H1 (cell line): ENCODE results near the gene CARD14. TPM values are rescaled to one million over a fixed set of nuclear protein-coding genes. Genes with fewer than 3 reads are reported as not detected.

Experiments
- CTCF ChIA-PET: fragments of 300-600 bp; sonication (Branson Sonifier 250); formaldehyde crosslinking; loops from one replicate; lab custom pipeline; 2021; ENCODE audit not compliant: partially characterized antibody; lab: Charles Lee
- POLR2A ChIA-PET: fragments of 300-600 bp; sonication (Branson Sonifier 250); formaldehyde crosslinking; loops from one replicate; lab custom pipeline; 2021; ENCODE audit warnings: inconsistent platforms; ENCODE audit not compliant: partially characterized antibody; lab: Charles Lee
- DNase-seq, 2 experiments: peaks; one replicate each; pipeline versions ENCODE4 v3.0.0 to v3.0.0-alpha.2; 2010 to 2022; ENCODE audit warnings: low spot score in 2 of 2, low read depth in 1 of 2, mixed read lengths in 1 of 2
- FAIRE-seq: peaks from 2 replicates; lab custom pipeline; 2011; peaks lifted over from hg19 to GRCh38; lab: Jason Lieb, UNC
- H2AFZ ChIP-seq: 2 replicates; pipeline ENCODE4 v1.8.1; 2012; ENCODE audit warnings: low read length, inconsistent platforms
- H2AK5ac ChIP-seq: 2 replicates; pipeline ENCODE4 v1.6.1; 2013; ENCODE audit warnings: low read depth, low read length
- H2BK120ac ChIP-seq: replicated peaks from 2 replicates; pipeline ENCODE3; 2013; ENCODE audit warnings: low read depth, low read length, inconsistent platforms
- H2BK12ac ChIP-seq: 2 replicates; pipeline ENCODE4 v1.6.1; 2013; ENCODE audit warnings: low read depth, low read length
- H2BK15ac ChIP-seq: 2 replicates; pipeline ENCODE4 v1.6.1; 2013; ENCODE audit warnings: low read length
- H2BK20ac ChIP-seq: 2 replicates; pipeline ENCODE4 v1.6.1; 2013; ENCODE audit warnings: low read length
- H2BK5ac ChIP-seq: 2 replicates; pipeline ENCODE4 v1.6.1; 2013; ENCODE audit warnings: low read depth, low read length
- H3K14ac ChIP-seq: 2 replicates; pipeline ENCODE4 v1.6.1; 2013; ENCODE audit warnings: inconsistent platforms; ENCODE audit not compliant: insufficient read length
- H3K18ac ChIP-seq: 2 replicates; pipeline ENCODE4 v1.6.1; 2013; ENCODE audit warnings: low read length; ENCODE audit errors: extremely low read depth
- H3K23ac ChIP-seq: 2 replicates; pipeline ENCODE4 v1.6.1; 2013; ENCODE audit warnings: inconsistent platforms; ENCODE audit not compliant: insufficient read length
- H3K23me2 ChIP-seq: 2 replicates; pipeline ENCODE4 v1.6.1; 2013; ENCODE audit warnings: low read depth, low read length
- H3K27ac ChIP-seq: 2 replicates; pipeline ENCODE4 v1.6.1; 2011; ENCODE audit warnings: low read depth, low read length, inconsistent platforms
- H3K27me3 ChIP-seq, 4 experiments: replicated peaks in 1 of 4; 1 replicate in 1 of 4; 2 replicates in 3 of 4; pipeline versions ENCODE4 v1.6.1 to v1.8.1; 2011 to 2013; ENCODE audit warnings: low read length in 3 of 4, mild to moderate bottlenecking in 3 of 4, inconsistent platforms in 2 of 4, mixed read lengths in 2 of 4, moderate library complexity in 1 of 4; ENCODE audit not compliant: control insufficient read depth in 3 of 4, insufficient read depth in 3 of 4; ENCODE audit errors: extremely low read depth in 1 of 4
- H3K36me3 ChIP-seq, 4 experiments: 2 replicates each; pipeline versions ENCODE4 v1.6.1 to v1.8.1; 2011 to 2013; ENCODE audit warnings: mild to moderate bottlenecking in 4 of 4, low read length in 3 of 4, moderate library complexity in 2 of 4, control low read depth in 1 of 4, inconsistent platforms in 1 of 4; ENCODE audit not compliant: insufficient read depth in 4 of 4, control insufficient read depth in 2 of 4
- H3K4ac ChIP-seq: replicated peaks from 2 replicates; pipeline ENCODE3; 2013; ENCODE audit warnings: low read length, low read depth, mixed read lengths, inconsistent platforms; ENCODE audit not compliant: insufficient read length
- H3K4me1 ChIP-seq, 4 experiments: replicated peaks in 1 of 4; 1 replicate in 1 of 4; 2 replicates in 3 of 4; pipeline versions ENCODE4 v1.6.1 to v1.8.1; 2011 to 2013; ENCODE audit warnings: low read length in 3 of 4, inconsistent platforms in 2 of 4, mixed read lengths in 1 of 4; ENCODE audit not compliant: insufficient read depth in 4 of 4, control insufficient read depth in 3 of 4
- H3K4me2 ChIP-seq, 2 experiments: 2 replicates each; pipeline versions ENCODE4 v1.6.1 to v1.8.1; 2011 to 2013; ENCODE audit warnings: low read depth in 2 of 2, low read length in 2 of 2, control low read depth in 1 of 2, inconsistent platforms in 1 of 2, mild to moderate bottlenecking in 1 of 2; ENCODE audit not compliant: insufficient read depth in 1 of 2
- H3K4me3 ChIP-seq, 4 experiments: fragments of 200-600, 300-600 bp in 1 of 4; sonication (generic), shearing (Covaris generic), sonication (Bioruptor Twin) in 1 of 4; 2 replicates each; pipeline versions ENCODE4 v1.5.1 to v1.8.1; 2011 to 2016; ENCODE audit warnings: low read length in 4 of 4, low read depth in 3 of 4, control low read depth in 2 of 4, inconsistent platforms in 2 of 4, mild to moderate bottlenecking in 2 of 4, mixed read lengths in 1 of 4, moderate library complexity in 1 of 4; ENCODE audit not compliant: insufficient read depth in 2 of 4; ENCODE audit errors: extremely low read depth in 1 of 4
- H3K56ac ChIP-seq: replicated peaks from 2 replicates; pipeline ENCODE3; 2013; ENCODE audit warnings: low read depth, mild to moderate bottlenecking, mixed read lengths, low read length, inconsistent platforms; ENCODE audit not compliant: insufficient read length
- H3K79me1 ChIP-seq: 2 replicates; pipeline ENCODE4 v1.6.1; 2013; ENCODE audit warnings: low read depth, low read length, control low read depth
- H3K79me2 ChIP-seq, 2 experiments: 2 replicates each; pipeline versions ENCODE4 v1.6.1 to v1.8.1; 2012 to 2013; ENCODE audit warnings: low read length in 2 of 2, mild to moderate bottlenecking in 2 of 2, inconsistent platforms in 1 of 2; ENCODE audit not compliant: insufficient read depth in 2 of 2, control insufficient read depth in 1 of 2
- H3K9ac ChIP-seq, 4 experiments: replicated peaks in 1 of 4; 1 replicate in 1 of 4; 2 replicates in 3 of 4; pipeline versions ENCODE4 v1.6.1 to v1.8.1; 2011 to 2013; ENCODE audit warnings: low read depth in 3 of 4, low read length in 3 of 4, control low read depth in 2 of 4, mild to moderate bottlenecking in 2 of 4, moderate library complexity in 2 of 4, inconsistent platforms in 1 of 4; ENCODE audit errors: extremely low read depth in 1 of 4
- H3K9me3 ChIP-seq, 2 experiments: 2 replicates each; pipeline versions ENCODE4 v1.6.1 to v1.8.1; 2012 to 2013; ENCODE audit warnings: mild to moderate bottlenecking in 2 of 2, moderate library complexity in 2 of 2, control low read depth in 1 of 2, inconsistent platforms in 1 of 2, low read depth in 1 of 2, low read length in 1 of 2, mixed read lengths in 1 of 2; ENCODE audit not compliant: insufficient read depth in 2 of 2
- H4K20me1 ChIP-seq, 2 experiments: replicated peaks in 1 of 2; 2 replicates each; pipeline versions ENCODE3 to v1.8.1; 2011 to 2013; ENCODE audit warnings: inconsistent platforms in 2 of 2, low read length in 2 of 2, mild to moderate bottlenecking in 1 of 2; ENCODE audit not compliant: insufficient read depth in 2 of 2, control insufficient read depth in 1 of 2
- H4K5ac ChIP-seq: 2 replicates; pipeline ENCODE4 v1.6.1; 2013; ENCODE audit warnings: low read length, low read depth, mixed read lengths, inconsistent platforms; ENCODE audit not compliant: insufficient read length
- H4K8ac ChIP-seq: 2 replicates; pipeline ENCODE4 v1.8.0; 2013; ENCODE audit warnings: mild to moderate bottlenecking, moderate library complexity, low read length, inconsistent platforms; ENCODE audit not compliant: insufficient read depth; ENCODE audit errors: extremely low read depth
- H4K91ac ChIP-seq: replicated peaks from 2 replicates; pipeline ENCODE3; 2013; ENCODE audit warnings: low read length, mixed read lengths, inconsistent platforms; ENCODE audit not compliant: insufficient read length
- ATF3 ChIP-seq: IDR thresholded peaks from 2 replicates; pipeline ENCODE4 v1.6.1; 2011; ENCODE audit warnings: low read depth, mild to moderate bottlenecking, low read length; ENCODE audit not compliant: insufficient read depth
- CHD2 ChIP-seq: IDR thresholded peaks from 2 replicates; pipeline ENCODE4 v1.6.1; 2012; ENCODE audit warnings: low read length, improper control_type of control experiment
- EP300 ChIP-seq, 2 experiments: IDR thresholded peaks; 1 replicate in 1 of 2; 2 replicates in 1 of 2; pipeline ENCODE4 v1.6.1; 2011 to 2012; ENCODE audit warnings: low read depth in 2 of 2, low read length in 2 of 2, mild to moderate bottlenecking in 2 of 2, borderline replicate concordance in 1 of 2, inconsistent platforms in 1 of 2, moderate library complexity in 1 of 2
- FOSL1 ChIP-seq: IDR thresholded peaks from 2 replicates; pipeline ENCODE4 v1.6.1; 2011; ENCODE audit warnings: mild to moderate bottlenecking, low read depth, low read length, moderate library complexity; ENCODE audit not compliant: insufficient read depth
- HDAC2 ChIP-seq, 2 experiments: fragments of 300-600 bp in 1 of 2; sonication (generic) in 1 of 2; IDR thresholded peaks; 2 replicates each; pipeline ENCODE4 v1.6.1; 2011 to 2012; ENCODE audit warnings: low read depth in 2 of 2, low read length in 2 of 2, mild to moderate bottlenecking in 2 of 2, moderate library complexity in 2 of 2, borderline replicate concordance in 1 of 2, inconsistent platforms in 1 of 2
- HDAC6 ChIP-seq: IDR thresholded peaks from one replicate; pipeline ENCODE4 v1.7.1; 2012; ENCODE audit warnings: low read depth, mild to moderate bottlenecking, inconsistent platforms, low read length, moderate library complexity
- JUN ChIP-seq: IDR thresholded peaks from 2 replicates; pipeline ENCODE4 v1.6.1; 2011; ENCODE audit warnings: low read depth, mild to moderate bottlenecking, improper control_type of control experiment, low read length
- KDM1A ChIP-seq: fragments of 200-600, 300-600 bp; sonication (generic); IDR thresholded peaks from 2 replicates; pipeline ENCODE4 v1.7.1; 2016; ENCODE audit warnings: mild to moderate bottlenecking, low read length, borderline replicate concordance
- SRF ChIP-seq: IDR thresholded peaks from 2 replicates; pipeline ENCODE4 v1.6.1; 2011; ENCODE audit warnings: mild to moderate bottlenecking, low read depth, low read length, moderate library complexity
- SUZ12 ChIP-seq: fragments of 200-600 bp; sonication (generic); IDR thresholded peaks from 2 replicates; pipeline ENCODE4 v1.6.1; 2012; ENCODE audit warnings: mild to moderate bottlenecking, inconsistent platforms, low read length, moderate library complexity, mixed read lengths
- YY1 ChIP-seq: IDR thresholded peaks from 2 replicates; pipeline ENCODE4 v1.6.1; 2011; ENCODE audit warnings: low read depth, mild to moderate bottlenecking, low read length
- WGBS, 2 experiments: shearing (Covaris generic) in 1 of 2; methylation state at CpG; one replicate each; pipeline versions ENCODE4 v1.1.6 to v1.1.7; 2013 to 2015; ENCODE audit warnings: low lambda C conversion rate in 2 of 2, mixed read lengths in 2 of 2, inconsistent platforms in 1 of 2, low coverage in 1 of 2, missing lambda C conversion rate in 1 of 2; ENCODE audit not compliant: insufficient replicate concordance in 2 of 2, insufficient coverage in 1 of 2, insufficient read length in 1 of 2; ENCODE audit errors: extremely low coverage in 1 of 2, missing lambda C conversion rate in 1 of 2; 5-methylcytosine and 5-hydroxymethylcytosine counted together
- polyA plus RNA-seq, 7 experiments: library from polyadenylated mRNA; depleted of rRNA in 3 of 7; stranded (reverse) in 5 of 7; unstranded in 2 of 7; fragments of >200 nt in 5 of 7; fragments of 200-250 nt in 2 of 7; gene quantifications; 1 replicate in 5 of 7; 2 replicates in 1 of 7; 4 replicates in 1 of 7; pipeline versions ENCODE4 v1.2.1 to v1.2.3, GENCODE V29; 2011 to 2013; ENCODE audit warnings: missing spikeins in 2 of 7, mixed read lengths in 2 of 7
- total RNA-seq: library from RNA; stranded (reverse); fragmentation: NEBNext Ultra II Directional; extraction: Animal tissue kit (Norgen Biotek cat#: 25700); gene quantifications from 2 replicates; pipeline ENCODE4 v1.2.1, GENCODE V29; 2021

The CARD14 gene
- total and polyA plus RNA-seq, 2 of the 8 experiments (the other 6 are each of a cell fraction or from before 2014, with no cell fraction given) = 0.08 TPM; not detected in 1

- H3K23ac ChIP-seq = no peak overlapping the region
- no peak overlapping the region for H3K18ac ChIP-seq
- no peaks in the 10 kb centered on the region for H3K9me3 ChIP-seq
- H3K9ac ChIP-seq = no peak overlapping the region
- WGBS, 2 experiments = 94% methylated on average over 9 of the region's 9 CpGs; no CpG with 5 or more reads in 1 of the 2 experiments
- ChIA-PET CTCF (no interaction called here), POLR2A (interaction anchor here (11.5 kb wide), 1 partner anchor 12 kb away, joined by 103 read pairs; no protein-coding TSS in a partner anchor)
- DNase-seq (no peak), FAIRE-seq (no peak)
- H3K36me3 ChIP-seq = peaks cover 46 to 90% (median 75%) of the 10 kb centered on the region in 4 experiments
- no peak overlapping the region for H3K4me3 ChIP-seq
- H3K56ac ChIP-seq = no peak overlapping the region
- TF ChIP-seq HDAC2 (IDR thresholded peaks at IDR 0.05; ENCODE audit: borderline replicate concordance in 1 of 2, low read depth in 2 of 2, low read length in 2 of 2) = no peak
- no peak for TF ChIP-seq SRF
- no peak for TF ChIP-seq JUN
- TF ChIP-seq EP300 (IDR thresholded peaks at IDR 0.05; ENCODE audit: borderline replicate concordance in 1 of 2, low read depth in 2 of 2, low read length in 2 of 2) = no peak
- TF ChIP-seq FOSL1 = no peak
- TF ChIP-seq HDAC6 = no peak
- TF ChIP-seq ATF3 = no peak
- TF ChIP-seq SUZ12 = no peak
- TF ChIP-seq KDM1A = no peak
- TF ChIP-seq CHD2 = no peak
- no peak for TF ChIP-seq YY1
- H2BK5ac ChIP-seq = no peak overlapping the region
- peaks cover 2% of the 10 kb centered on the region; the same call in 1 of the 2 replicates for H3K79me1 ChIP-seq
- peaks cover 5 to 15% of the 10 kb centered on the region in 2 experiments for H4K20me1 ChIP-seq
- no peak overlapping the region for H3K4me2 ChIP-seq
- H3K79me2 ChIP-seq = 0 out of 4 replicates have a peak, but pooled peaks cover 0 to under 1% of the 10 kb centered on the region in 2 experiments
- no peak overlapping the region for H4K5ac ChIP-seq
- H3K23me2 ChIP-seq = no peaks in the 10 kb centered on the region
- H4K91ac ChIP-seq = no peak overlapping the region
- H2BK15ac ChIP-seq = no peak overlapping the region
- H2AK5ac ChIP-seq = no peak overlapping the region
- no peak overlapping the region for H3K4ac ChIP-seq
- H2AFZ ChIP-seq = no peak overlapping the region
- H3K14ac ChIP-seq = no peak overlapping the region
- H3K27ac ChIP-seq = no peak overlapping the region
- no peak overlapping the region for H2BK120ac ChIP-seq
- H3K4me1 ChIP-seq = no peaks in the 10 kb centered on the region
- no peaks in the 10 kb centered on the region for H3K27me3 ChIP-seq
- no peak overlapping the region for H2BK20ac ChIP-seq
- H2BK12ac ChIP-seq = no peak overlapping the region
- H4K8ac ChIP-seq = no peak overlapping the region
Measured at GRCh38 chr17:80137131-80137530, 32.7 kb upstream of the CARD14 start.
